ENCODE results near the gene RGS6.

The RGS6 gene

DNA sequence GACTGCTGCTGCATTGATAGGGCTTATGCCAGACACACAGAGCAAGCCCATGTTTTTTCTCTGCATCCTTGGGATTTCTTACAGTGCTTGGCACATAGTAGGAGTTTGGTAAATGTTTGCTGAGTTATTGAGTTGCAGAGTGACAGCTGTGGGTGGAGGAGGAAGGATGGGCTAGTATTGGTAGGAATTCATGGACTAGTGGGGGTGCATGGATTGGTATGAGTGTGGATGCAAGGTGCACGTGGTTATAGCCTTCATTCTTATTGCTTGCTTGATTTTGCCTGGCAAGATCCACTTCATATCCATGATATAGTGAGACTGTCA is 11.4 kb downstream of the RGS6 start:
- in situ Hi-C loops (cut with HindIII; ENCODE audit: low sequenced_read_pairs): no loop called here

DNA sequence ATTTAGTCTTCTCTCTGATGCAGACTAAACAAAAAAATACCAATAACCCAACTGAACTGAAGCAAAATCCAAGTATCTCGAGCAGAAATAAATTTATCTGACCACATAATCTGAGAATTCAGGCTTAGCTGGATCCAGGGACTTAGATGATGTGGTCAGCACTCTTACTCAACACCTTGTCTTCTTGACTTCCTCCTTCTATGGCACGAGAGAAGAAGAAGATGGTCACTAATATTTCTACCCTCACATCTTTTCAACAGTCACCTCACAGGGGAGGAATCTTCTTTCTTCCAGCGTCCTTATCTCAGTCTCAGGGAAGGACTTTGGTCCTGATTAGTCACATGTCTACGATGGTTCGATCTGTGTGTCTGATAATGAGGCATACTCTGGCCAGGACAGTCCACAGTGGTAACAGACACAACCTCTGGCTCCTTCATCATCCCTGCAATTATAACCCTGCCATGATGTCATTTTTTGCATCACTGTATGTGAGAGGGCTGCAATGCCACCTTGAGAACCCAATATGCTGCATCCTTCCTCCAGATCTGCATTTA is 15.8 kb downstream of the RGS6 start:
- in situ Hi-C loops (cut with HindIII; ENCODE audit: low sequenced_read_pairs): no loop called here

DNA sequence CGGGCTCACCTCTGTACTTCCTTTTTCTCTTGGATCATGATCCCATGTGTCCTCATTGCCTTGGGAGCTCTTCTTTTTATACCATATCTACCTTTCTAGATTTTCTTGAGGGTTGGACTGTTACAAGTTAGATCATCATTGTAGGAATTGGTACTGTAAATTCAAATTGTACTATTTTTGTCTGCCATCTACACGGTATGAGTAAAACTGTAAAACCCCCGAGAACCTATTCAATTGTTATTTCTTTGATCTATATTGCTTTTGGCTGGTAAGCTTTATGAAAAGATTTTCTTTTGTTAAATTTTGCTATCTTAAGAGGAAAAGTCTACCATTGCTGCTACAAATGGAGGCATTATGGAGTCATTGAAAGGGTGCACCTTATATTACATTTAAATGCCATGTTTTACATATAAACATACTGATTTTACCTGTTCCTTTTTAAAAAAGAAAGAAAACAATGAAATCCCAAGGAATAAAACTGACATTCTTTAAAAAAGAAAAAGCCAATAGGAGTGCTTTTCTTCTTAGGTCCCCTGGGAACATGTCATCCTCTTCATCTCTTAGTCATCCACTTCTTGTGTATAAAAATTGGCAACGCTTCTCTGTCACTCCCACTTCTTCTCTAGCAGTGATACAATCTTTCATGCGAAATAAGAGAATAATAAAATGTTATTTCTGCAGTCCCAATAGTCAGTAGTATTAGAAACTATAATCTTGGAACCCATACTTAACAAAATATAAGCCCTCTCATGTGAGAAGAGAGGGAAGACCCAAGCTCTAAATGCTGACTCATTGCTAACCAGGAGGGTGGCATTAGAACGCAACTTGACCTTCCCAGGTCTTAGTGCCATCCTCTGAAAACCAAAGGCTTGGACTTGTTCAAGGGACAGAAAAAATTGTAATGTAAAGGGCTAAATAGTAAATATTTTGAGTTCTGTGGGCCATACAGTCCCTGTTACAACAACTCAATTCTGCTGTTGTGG is 20.4 kb downstream of the RGS6 start:
- in situ Hi-C loops (cut with HindIII; ENCODE audit: low sequenced_read_pairs): no loop called here

DNA sequence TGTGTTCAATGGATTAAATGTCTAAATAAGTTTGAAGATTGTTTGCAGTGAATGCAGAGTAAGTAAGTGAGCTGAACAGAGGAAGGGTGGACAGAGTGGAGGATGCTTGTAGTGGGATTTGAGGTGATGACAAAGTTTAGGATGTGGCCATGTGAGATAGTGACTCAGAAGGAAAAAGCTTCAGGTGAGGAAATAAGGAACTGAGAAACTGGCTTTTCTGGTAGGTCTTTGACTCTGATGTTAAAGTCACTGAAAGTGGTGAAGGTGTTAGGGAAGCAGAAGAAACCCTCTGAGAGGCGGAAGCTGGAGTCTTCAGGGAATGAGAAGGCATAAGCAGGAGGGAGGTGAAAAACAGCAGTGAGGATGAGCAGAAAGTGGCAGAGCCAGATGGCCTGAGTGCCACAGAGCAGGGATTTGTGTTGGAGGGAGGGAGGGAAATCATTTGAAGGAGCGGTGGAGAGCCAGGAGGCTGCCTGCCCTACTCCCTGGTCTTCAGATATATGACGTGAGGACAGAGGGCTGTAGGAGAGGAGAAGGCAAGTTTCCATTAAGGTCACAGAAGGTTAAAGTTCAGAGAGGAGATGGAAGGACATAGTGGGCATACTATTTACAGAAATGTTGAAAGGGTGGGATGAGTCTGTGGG is 24.8 kb downstream of the RGS6 start:
- in situ Hi-C loops (cut with HindIII; ENCODE audit: low sequenced_read_pairs): no loop called here

DNA sequence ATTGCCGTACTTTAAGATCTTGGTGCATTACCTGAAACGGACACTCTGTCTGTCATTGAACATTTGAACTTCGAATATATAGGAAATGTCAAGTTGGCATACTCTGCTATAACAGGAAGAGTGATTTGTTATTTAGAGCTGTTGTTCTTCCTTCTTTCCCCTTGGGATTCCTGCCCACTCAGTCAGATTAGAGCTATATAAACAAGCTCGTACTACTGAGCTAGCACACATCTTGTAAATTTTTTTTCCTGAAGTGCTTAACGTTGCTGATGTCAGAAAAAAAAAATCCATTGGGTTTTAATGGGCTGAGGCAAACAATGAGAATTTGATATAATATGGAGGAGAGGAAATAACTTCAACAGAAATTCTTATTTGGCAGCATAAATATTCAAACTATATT is 26.8 kb downstream of the RGS6 start:
- in situ Hi-C loops (cut with HindIII; ENCODE audit: low sequenced_read_pairs): no loop called here

DNA sequence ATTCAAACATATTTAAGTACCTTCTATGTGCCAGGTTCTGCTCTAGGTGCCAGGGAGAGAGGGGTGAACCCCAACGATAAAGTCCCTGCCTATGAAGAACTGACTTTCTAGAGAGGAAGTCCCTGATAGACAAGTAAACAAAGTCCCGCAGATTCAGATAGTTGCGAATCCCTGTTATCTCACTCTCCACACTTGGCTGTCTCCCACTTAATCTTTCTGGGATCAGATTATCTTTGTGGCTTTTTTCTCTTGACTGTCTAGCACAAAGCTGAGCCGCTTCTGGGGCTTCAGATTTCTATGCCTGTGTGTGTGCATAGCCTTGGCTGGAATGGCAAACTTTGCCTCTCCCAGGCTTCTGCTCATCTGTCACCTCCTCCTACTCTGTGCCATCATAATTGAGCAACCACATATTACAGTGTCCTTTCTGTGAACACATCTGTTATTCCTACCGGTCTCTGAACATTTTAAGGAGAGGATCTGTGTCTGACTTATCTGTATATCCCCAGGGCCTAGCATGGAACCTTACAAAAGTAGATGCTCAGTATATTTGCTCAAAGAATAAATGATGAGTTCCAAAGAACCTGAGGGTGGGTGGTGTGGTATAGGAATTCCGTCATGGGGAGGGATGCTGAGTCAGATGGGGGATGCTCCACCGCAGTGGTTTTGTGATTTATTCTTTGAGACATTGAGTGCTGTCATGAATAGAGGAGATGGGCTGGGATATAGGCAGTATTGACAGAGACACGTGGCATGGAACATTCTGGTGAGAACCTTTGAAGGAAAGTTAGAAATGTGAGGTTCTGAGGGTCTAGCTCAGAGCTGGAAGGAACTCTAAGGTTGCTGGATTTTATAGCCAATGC is 28.5 kb downstream of the RGS6 start:
- in situ Hi-C loops (cut with HindIII; ENCODE audit: low sequenced_read_pairs): no loop called here

DNA sequence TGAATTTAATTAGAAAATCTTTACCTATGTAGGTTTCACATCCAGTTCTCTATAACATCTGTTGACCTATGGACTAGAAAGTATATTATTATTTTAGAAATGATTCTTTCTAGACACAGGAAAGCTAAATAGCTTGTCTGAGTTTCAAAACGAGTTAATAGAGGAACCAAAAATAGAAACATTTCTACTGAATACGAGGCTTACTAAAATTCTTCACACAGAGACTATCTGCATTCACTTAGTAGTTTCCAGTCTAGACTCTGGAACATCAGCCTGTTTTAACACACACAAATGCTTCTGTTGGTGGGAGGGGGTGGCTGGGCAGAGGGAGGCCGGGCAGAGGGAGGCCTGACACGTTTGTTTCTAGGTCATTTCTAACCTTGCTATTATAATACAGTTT is 29.7 kb downstream of the RGS6 start:
- in situ Hi-C loops (cut with HindIII; ENCODE audit: low sequenced_read_pairs): no loop called here

DNA sequence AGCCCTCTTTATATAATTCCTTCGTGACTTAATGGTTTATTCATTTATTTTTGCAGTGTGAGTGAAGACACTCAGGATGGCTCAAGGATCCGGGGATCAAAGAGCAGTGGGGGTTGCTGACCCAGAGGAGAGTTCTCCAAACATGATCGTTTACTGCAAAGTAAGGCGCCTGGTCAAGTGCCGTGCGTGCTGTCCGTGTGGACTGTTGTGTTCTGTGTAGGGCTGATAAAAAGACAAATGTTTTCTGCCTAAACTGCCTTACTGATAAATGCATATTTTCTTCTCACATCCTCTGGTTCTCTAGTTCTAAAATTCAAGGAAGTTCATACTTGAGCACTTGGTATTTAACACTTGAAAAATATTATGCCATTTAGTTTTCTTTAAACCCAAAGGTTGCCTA is 32.5 kb downstream of the RGS6 start:
- in situ Hi-C loops (cut with HindIII; ENCODE audit: low sequenced_read_pairs): no loop called here

DNA sequence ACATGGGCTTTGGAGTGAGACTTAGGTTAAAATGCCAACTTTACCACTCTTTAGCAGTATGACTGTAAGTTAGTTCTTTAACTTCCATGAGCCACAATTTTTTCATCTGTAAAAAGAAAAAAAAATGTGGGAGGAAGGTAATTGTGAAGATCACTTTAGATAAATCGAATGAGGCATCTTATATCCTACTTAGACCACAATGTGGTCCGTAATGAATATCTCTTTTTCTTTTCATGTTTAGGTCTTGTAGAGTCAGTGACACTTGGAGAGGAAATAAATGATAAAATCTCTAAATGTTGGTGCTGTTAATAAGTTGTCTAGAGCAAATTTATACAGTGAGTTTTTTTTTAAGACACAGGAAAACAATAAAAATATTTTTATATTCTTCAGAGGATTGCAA is 34.3 kb downstream of the RGS6 start:
- in situ Hi-C loops (cut with HindIII; ENCODE audit: low sequenced_read_pairs): no loop called here

DNA sequence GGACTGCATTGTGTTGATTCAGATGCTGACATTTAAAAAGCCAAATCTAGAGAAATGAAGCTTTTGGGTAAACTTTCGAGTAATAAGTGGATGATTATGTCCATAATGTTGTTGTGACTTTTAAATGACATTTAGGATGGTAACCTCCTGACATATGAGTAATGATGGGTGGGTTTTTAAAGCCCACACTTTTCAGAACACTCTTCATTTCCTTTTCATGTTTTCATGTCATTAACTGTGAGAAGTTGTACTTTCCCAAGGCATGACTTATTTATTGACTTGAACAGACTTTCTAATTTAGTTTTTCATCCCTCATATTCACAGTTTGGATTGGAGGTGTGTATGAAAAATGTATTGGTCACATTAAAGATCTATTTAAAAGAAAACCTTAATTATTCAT is 35.5 kb downstream of the RGS6 start:
- in situ Hi-C loops (cut with HindIII; ENCODE audit: low sequenced_read_pairs): no loop called here

DNA sequence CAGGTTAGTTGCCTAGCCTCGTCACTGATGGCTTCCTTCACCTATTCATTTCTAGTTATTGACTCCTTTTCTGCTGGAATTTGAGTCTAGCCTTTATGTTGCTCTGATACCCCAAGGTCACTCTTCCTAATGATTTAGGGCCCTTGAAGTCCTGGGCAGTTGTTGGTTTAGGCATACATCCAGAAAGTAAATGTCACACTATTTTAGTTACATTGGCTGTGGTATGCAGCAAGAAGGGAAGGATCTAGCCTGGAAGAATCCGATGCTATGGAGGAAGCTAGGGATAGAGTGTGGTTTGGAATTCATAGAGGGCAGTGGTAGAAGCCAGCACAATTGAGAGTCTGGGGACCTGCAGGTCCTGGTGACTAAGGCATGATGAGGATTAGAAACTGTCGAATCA is 38.0 kb downstream of the RGS6 start:
- in situ Hi-C loops (cut with HindIII; ENCODE audit: low sequenced_read_pairs): no loop called here

DNA sequence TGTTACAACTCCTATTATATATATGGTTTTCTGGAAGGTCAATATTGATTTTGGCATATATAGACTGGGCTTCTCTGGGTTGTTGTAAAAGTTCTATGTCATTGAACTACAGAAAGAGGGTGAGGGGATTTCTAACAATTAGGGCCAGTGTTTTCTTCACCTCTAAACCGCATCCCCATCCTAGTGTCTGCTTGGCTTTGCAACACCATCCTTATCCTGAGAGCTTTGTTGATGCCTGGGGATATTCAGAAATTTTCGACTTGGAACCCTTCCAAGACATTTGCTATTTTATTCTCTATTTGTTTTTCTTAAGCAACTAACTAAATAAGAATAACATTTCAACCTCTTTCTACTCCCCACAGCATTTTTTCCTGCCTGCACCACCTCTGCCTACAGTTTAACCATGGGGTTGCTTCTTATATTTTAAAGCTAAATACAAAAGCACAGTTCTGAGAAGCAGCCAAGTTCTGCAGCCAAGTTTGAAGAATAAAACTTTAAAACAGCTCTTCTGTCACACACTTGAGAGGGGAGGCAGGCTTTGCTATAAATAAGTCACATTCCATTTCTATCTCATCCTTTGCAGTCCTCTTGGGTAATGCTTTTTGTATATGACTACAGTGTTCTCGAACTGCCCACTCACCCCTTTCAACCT is 53.4 kb downstream of the RGS6 start:
- in situ Hi-C loops (cut with HindIII; ENCODE audit: low sequenced_read_pairs): no loop called here

DNA sequence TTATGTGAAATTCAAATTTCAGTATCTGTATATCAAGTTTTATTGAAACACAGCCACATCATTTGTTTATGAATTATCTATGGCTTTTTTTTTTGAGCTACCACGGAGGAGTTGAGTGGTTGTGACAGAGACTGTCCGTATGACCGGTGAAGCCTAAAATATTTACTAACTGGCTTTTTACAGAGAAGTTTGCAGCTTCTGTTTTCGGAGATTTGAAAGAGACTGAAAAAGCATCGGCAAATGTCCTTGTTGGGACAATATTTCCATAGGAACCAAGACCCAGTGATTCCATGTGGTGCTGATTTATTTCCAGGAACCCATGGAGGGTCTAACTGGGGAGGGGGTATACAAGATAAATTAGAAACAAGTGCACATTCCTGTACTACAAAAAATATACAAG is 56.2 kb downstream of the RGS6 start:
- in situ Hi-C loops (cut with HindIII; ENCODE audit: low sequenced_read_pairs): no loop called here

DNA sequence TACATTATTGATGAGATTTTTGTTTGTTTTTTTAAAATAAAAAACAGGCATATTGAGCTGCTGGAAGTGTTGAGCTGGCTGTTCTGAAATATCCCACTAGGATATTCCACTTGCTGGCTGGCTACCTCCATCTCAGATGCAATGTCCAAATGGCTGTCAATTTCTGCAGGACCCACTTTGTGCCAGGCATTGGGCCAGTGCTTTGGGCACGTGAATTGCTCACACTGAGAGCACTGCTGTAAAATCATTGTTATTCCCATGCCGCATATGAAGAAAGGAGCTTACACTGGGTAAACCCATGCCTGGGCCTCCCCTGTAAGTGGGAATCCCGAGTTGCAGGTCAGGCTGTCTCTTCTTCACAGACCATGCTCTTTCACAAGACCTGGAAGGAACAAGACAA is 56.7 kb downstream of the RGS6 start:
- in situ Hi-C loops (cut with HindIII; ENCODE audit: low sequenced_read_pairs): no loop called here

DNA sequence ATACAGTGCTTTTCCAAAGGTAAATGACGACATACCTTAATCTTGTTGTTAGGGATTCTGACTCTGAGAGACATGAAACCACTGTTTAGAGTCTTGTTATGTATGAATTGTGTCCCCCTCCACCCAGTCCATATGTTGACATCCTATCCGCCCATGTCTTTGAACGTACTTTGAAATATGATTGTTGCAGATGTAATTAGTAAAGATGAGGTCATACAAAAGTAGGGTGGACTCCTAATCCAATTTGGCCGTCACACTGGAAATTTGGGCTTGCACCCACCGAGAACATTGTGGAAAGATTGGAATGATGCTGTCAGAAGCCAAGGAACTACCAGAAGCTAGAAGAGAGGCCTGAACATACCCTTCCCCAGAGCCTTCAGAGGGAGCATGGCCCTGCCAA is 62.2 kb downstream of the RGS6 start:
- in situ Hi-C loops (cut with HindIII; ENCODE audit: low sequenced_read_pairs): no loop called here

DNA sequence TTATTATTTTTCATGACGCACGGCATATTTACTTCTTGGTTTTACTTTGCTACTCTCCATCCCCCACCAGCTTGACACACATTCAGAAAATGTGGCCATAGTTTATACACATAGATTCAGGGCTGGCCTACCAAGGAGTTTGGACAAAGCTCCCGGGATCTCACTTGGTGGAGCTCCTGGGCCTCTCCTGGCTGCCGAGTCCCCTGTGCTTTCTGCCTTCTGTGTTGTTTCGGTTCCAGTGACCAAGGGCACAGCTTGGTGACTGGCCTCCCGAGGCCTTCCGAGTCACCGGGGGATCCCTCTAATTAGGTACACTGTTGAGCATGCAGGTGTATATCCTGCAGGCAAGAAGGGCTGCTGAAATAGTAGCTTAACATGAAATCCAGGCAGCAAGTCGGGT is 63.5 kb downstream of the RGS6 start:
- in situ Hi-C loops (cut with HindIII; ENCODE audit: low sequenced_read_pairs): no loop called here

DNA sequence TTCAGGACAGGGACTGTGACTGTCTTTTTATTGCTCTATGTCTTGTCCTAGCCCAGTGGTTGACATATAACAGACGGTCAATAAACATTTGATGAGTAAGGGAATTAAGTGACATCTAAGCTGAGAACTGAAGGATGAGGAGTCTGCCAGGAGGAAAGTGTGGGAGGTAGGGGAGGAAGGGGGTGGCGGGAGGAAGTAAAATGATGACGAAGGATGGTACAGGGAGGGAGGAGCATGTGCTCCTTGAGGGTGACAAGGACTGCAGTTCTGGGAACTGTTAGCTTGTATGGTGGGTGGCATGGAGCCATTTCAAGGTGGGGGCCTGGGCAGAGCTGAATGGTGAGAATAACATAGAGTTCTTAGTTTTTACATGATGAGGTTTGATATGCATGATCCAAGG is 64.4 kb downstream of the RGS6 start:
- in situ Hi-C loops (cut with HindIII; ENCODE audit: low sequenced_read_pairs): no loop called here

DNA sequence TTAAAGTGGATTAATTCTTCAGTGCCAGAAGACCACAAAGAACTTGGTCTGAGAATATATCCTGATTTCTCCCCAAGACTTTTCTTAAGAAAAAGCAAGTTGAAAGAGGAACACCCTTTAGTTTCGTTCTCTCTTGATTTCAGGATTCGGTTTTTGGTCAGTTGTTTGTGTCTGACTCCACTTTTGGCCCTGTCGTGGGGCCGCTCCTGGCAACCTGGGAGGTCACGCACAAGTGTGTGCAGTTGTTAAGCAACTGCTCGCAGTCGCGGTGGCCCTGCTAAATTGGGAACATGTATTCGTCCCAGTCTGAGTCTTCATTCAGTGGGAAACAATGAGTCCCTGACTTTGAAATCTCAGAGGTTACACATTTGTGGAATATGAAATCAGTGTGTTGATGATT is 68.7 kb downstream of the RGS6 start:
- in situ Hi-C loops (cut with HindIII; ENCODE audit: low sequenced_read_pairs): no loop called here

DNA sequence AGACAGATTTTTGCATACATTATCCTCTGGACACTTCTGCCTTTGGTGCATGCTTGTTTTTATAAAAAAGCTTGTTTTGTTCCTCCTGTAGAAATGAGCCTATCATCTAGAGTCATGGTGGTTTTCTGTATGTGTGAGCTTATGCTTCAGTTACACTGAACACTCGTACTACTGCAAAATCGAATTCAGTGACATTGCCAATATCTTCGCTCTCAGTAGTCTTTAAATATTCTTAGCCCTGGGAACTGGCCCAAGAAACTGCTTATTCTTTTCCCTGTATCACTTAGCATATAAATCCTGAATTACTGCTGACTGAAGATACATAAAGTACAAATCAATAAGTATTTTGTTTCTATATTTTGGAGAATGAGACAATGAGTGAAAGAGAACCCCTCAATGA is 70.5 kb downstream of the RGS6 start:
- in situ Hi-C loops (cut with HindIII; ENCODE audit: low sequenced_read_pairs): no loop called here

DNA sequence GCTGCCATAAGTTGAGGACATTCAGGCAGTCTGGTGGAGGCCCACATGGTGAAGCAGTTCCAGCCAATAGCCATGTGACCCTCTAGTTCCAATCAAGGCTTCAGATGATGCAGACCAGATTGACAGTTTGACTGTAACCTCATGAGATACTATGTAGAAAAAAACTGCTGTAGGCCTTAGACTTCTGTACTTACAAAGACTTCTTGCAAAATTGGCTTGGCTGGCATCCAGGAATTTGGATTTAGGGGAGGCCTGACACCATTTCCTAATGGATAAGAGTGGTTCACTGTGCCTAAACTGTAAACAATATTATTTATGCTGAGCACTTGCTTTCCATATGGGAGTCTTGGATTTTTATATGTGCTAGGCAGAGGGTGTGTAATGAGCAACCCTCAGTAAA is 76.4 kb downstream of the RGS6 start:
- in situ Hi-C loops (cut with HindIII; ENCODE audit: low sequenced_read_pairs): no loop called here

DNA sequence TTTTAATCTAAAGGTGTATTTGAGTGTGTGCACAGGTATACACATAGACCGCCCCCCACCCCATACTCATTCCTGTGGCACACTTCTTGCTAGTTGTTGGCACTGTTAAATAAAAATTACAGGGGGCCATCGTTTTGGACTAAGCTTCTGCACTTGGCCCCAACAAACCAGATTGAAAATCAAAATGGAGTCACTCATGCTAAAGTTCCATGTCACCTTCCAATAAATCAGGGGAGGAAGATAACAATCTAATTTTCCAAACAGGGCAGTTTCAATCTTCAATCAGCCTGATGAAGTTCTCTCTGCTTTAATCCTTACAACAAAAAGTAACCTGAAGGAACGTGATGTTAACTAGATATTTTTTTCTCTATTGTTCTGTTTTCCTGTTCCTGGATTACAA is 78.2 kb downstream of the RGS6 start:
- in situ Hi-C loops (cut with HindIII; ENCODE audit: low sequenced_read_pairs): no loop called here

All from DLD1 (cell line).